Muscle of back (tissue), 13 donors: ENCODE data around the gene SERPINE1. TPM values are rescaled to one million over a fixed set of nuclear protein-coding genes. Genes with fewer than 3 reads are reported as not detected.
A peak's percentile ranks its signal among the peaks of the same experiment; 100 is the strongest.
"Not testable (repeated sequence)": the region's sequence is repeated elsewhere in the genome, so short reads cannot be mapped to it uniquely, and the experiment has no call there.

Experiments used
- DNase-seq, 3 donors: peaks; one replicate each; pipeline versions ENCODE4 v3.0.0 to v3.0.0-alpha.2; 2013
- long read RNA-seq, 9 donors: transcript quantifications; one replicate each; lab custom pipeline, GENCODE V29; 2026
- polyA plus RNA-seq, 10 donors: library from polyadenylated mRNA; unstranded; fragments of 120-200 nt; gene quantifications; one replicate each; pipeline ENCODE4 v1.2.1, GENCODE V29; 2013; ENCODE audit not compliant: insufficient read length in 10 of 10

Gene SERPINE1
- polyA plus RNA-seq: 1 to 10 TPM; 1.9 to 5.2 (median 4.6) TPM
- long read RNA-seq, donor 1, partial matches to known transcripts: 0 of 1 reads
- long read RNA-seq, donor 1, other reads (novel, unspliced or antisense): 0 of 1 reads
- long read RNA-seq, donor 2, partial matches to known transcripts: 0 of 1 reads
- long read RNA-seq, donor 2, other reads (novel, unspliced or antisense): 0 of 1 reads
- long read RNA-seq, donor 3: 0 reads
- long read RNA-seq, donor 4, partial matches to known transcripts: 0 of 2 reads
- long read RNA-seq, donor 4, other reads (novel, unspliced or antisense): 0 of 2 reads
- long read RNA-seq, donor 5: 0 reads
- long read RNA-seq, donor 6: 0 reads
- long read RNA-seq, donor 7: 0 reads
- long read RNA-seq, donor 8: 0 reads
- long read RNA-seq, donor 9: 0 reads

- peak; percentile 92 to 98 (median 97) for DNase-seq
Observed at GRCh38 chr7:101126651-101127459, at the start of gene SERPINE1. Gene SERPINE1 (plus strand): TSS chr7:101127104. CDS start chr7:101128394, 1,290 bp downstream.

GRCh38 chr7:101077303-101078086, 49.4 kb upstream of the SERPINE1 start:
- peak; percentile 50 to 78 (median 66) for DNase-seq

- no peak for DNase-seq
Observed at GRCh38 chr7:101081432-101081831, 45.5 kb upstream of the SERPINE1 start.

- no peak for DNase-seq
Observed at GRCh38 chr7:101084865-101085161, 42.1 kb upstream of the SERPINE1 start.

GRCh38 chr7:101085162-101085964, 41.5 kb upstream of the SERPINE1 start, which contains the start of gene TRIM56:
Gene TRIM56 (plus strand): TSS chr7:101085481. CDS start chr7:101087313, 1,832 bp downstream.
- peak; percentile 75 to 93 (median 79) for DNase-seq

- DNase-seq: no peak
Observed at GRCh38 chr7:101087334-101088068, 39.4 kb upstream of the SERPINE1 start.

- no peak for DNase-seq
Observed at GRCh38 chr7:101088069-101088425, 38.9 kb upstream of the SERPINE1 start.

GRCh38 chr7:101088858-101089529, 37.9 kb upstream of the SERPINE1 start:
- no peak for DNase-seq

GRCh38 chr7:101089876-101090275, 37.0 kb upstream of the SERPINE1 start:
- no peak for DNase-seq

- not testable (repeated sequence) for DNase-seq
Observed at GRCh38 chr7:101092266-101092905, 34.5 kb upstream of the SERPINE1 start.

- peak; percentile 38 to 86 (median 54) for DNase-seq
Observed at GRCh38 chr7:101093906-101094305, 33.0 kb upstream of the SERPINE1 start.

- no peak for DNase-seq
Observed at GRCh38 chr7:101094376-101094775, 32.5 kb upstream of the SERPINE1 start.

- peak; percentile 50 to 67 (median 58) for DNase-seq
Observed at GRCh38 chr7:101094791-101095375, 32.0 kb upstream of the SERPINE1 start.

GRCh38 chr7:101096331-101096956, 30.5 kb upstream of the SERPINE1 start:
- DNase-seq: no peak

GRCh38 chr7:101096957-101097347, 30.0 kb upstream of the SERPINE1 start:
- no peak for DNase-seq

GRCh38 chr7:101097561-101097960, 29.3 kb upstream of the SERPINE1 start:
- no peak for DNase-seq

GRCh38 chr7:101099969-101100781, 26.7 kb upstream of the SERPINE1 start:
- peak; percentile 86 to 98 (median 94) for DNase-seq
